HUES64 (cell line): ENCODE results near the gene CCDC47.

ENCODE experiments used
- H3K27ac ChIP-seq: 2 replicates; pipeline ENCODE4 v1.7.0; 2013; ENCODE audit warnings: low read depth, low read length, inconsistent platforms
- H3K27me3 ChIP-seq: 2 replicates; pipeline ENCODE4 v1.6.1; 2013; ENCODE audit warnings: mild to moderate bottlenecking, low read length; ENCODE audit not compliant: insufficient read depth
- H3K36me3 ChIP-seq: 2 replicates; pipeline ENCODE4 v1.6.1; 2013; ENCODE audit warnings: mild to moderate bottlenecking, low read length; ENCODE audit not compliant: insufficient read depth
- H3K4me1 ChIP-seq: 2 replicates; pipeline ENCODE4 v1.6.1; 2013; ENCODE audit warnings: mild to moderate bottlenecking, low read length, moderate library complexity; ENCODE audit not compliant: insufficient read depth
- H3K4me3 ChIP-seq: 2 replicates; pipeline ENCODE4 v1.5.1; 2013; ENCODE audit warnings: mild to moderate bottlenecking, low read length, moderate library complexity
- H3K9ac ChIP-seq: 2 replicates; pipeline ENCODE4 v1.6.1; 2013; ENCODE audit warnings: mild to moderate bottlenecking, low read depth, low read length
- H3K9me3 ChIP-seq: 2 replicates; pipeline ENCODE4 v1.6.1; 2013; ENCODE audit warnings: low read depth, low read length; ENCODE audit not compliant: insufficient read depth
- WGBS: fragments of 150-250, 120-280 bp; methylation state at CpG from one replicate; pipeline ENCODE4 v1.1.7; 2013; ENCODE audit warnings: missing lambda C conversion rate; 5-methylcytosine and 5-hydroxymethylcytosine counted together

The CCDC47 gene

DNA sequence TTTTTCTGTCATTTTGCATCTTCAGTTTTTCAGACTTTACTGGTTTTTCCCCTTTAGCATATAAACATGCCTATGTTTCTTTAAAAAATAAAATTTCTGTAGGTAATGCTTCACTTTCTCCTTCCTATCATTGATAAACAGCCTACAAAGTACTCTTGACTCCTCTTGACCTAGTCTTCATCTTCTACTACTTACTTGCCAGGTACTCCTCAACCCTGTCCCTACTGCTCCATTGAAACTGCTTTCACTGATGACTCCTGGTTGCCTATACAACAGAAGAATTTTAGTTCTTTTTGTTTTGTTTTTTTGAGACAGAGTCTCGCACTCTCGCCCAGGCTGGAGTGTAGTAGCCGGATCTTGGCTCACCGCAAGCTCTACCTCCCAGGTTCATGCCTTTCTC lies 7.5 kb upstream of the CCDC47 start:
- Histone ChIP-seq H3K27me3 (no peaks in the 10 kb centered on the region), H3K4me1 (0 out of 2 replicates have a peak, but pooled peaks cover 2% of the 10 kb centered on the region), H3K4me3 (no peak overlapping the region), H3K36me3 (peaks cover 82% of the 10 kb centered on the region), H3K27ac (no peak overlapping the region), H3K9me3 (no peaks in the 10 kb centered on the region), H3K9ac (no peak overlapping the region)
- 97% methylated on average over 4 of the region's 4 CpGs for WGBS

DNA sequence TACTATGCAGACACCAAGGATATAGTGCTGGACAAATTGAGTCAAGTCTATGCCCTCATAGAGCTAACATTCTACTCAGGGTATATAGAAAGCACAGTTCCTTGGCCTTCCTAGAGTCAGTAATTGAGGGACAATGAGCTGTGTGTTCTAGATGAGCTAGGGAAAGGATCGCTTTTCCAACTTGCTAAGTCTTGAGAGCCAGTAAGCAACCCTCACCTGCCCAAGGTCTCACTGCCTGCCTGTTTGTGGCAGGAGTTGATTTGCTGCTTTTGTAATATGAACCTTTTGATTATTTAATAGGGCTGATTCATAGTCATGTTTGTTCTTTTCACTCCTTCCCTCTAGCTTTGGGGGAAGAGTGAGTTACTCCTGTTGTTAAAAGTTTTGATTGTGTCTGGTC lies 7.1 kb upstream of the CCDC47 start:
- Histone ChIP-seq H3K9me3 (no peaks in the 10 kb centered on the region), H3K36me3 (peaks cover 80% of the 10 kb centered on the region), H3K9ac (peak overlapping the region; percentile 45; the same call in 1 of the 2 replicates), H3K4me3 (no peak overlapping the region), H3K27me3 (no peaks in the 10 kb centered on the region), H3K4me1 (0 out of 2 replicates have a peak, but pooled peaks cover 6% of the 10 kb centered on the region), H3K27ac (no peak overlapping the region)
- 88% methylated on average over 1 of the region's 1 CpG for WGBS

DNA sequence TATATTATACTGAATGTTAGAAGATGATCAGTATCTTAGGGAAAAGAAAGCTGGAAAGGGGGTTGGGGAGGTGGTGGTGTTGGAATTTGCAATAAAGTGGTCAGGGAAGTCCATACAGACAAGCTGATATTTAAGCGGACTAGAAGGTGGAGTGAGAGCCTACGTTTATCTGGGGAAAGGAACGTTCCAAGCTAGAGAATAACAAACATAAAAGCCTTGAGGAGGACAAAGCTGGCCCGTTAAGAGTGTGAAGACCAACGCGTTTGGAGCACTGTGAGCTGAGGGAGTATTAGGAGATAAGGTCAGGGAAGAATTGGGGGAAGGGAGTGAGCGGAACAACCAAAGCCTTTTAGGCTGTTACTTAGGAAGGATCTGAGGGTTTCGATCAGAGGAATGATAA lies 2.0 kb upstream of the CCDC47 start:
- Histone ChIP-seq H3K9ac (peak overlapping the region; percentile 97), H3K4me1 (0 out of 2 replicates have a peak, but pooled peaks cover 7% of the 10 kb centered on the region), H3K36me3 (peaks cover 46% of the 10 kb centered on the region), H3K27me3 (no peaks in the 10 kb centered on the region), H3K9me3 (no peaks in the 10 kb centered on the region), H3K27ac (no peak overlapping the region), H3K4me3 (peak overlapping the region; percentile 68)
- WGBS = 20% methylated on average over 8 of the region's 8 CpGs

DNA sequence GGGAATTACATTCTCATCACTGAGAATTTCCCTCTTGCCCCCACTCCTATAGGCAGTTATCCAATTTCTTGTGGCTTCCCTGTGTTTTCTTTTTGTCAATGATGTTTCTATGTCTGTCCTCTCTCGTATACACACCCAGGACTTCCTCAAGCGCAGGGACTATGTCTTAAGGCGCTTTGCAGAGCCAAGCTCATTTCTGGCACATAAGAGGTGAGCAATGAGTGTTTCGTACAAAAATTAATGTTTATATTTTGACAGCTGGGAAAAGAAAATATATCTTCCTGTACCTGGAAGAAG lies 1.5 kb upstream of the CCDC47 start:
- H3K27ac ChIP-seq = peak overlapping the region; percentile 97; the same call in 1 of the 2 replicates

DNA sequence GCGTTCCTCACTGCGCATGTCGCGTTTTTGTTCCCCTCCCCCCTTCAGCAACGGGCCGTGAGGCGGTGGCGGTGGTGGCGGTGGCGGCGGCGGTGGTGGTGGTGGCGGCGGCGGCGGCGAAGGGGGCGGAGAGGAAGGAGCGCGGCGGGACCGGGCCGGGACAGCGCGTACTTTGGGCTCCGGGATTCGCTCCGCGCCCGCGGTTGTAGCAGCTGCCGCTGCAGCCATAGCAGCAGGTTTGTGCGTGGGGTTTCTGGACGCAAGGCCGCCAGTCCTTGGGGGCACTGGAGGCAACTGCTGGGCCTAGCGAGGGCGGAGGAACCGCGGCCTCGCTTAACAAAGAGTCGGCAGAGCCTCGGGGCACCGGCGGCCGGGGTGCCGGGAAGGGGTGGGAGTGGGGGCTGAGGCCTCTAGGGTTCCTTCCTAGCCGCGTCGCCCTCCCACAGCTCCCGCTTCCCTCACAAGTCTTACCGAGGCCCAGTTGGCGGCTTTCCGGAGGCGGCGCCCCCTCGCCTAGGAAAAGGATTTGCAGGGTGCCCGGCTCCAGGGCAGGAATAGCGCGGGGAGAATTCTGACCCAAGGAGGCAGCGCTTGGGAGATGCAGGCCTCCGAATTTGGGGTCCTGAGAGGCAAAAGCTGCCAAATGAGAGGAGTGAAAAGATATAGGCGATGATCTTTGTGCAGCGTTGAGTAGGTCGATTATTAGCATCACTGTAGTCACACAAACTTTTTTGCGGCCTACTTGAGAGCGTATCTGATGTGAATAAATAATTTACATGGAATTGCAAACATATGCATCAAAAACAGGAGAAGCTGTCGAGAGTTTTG lies 958 bp upstream of the CCDC47 start, which contains the start of gene DDX42:
DDX42 (plus strand) TSS at position 30 of the 828 bp plus-strand sequence. CDS start 12,880 bp downstream, outside the sequence.
- Histone ChIP-seq H3K4me1 (0 out of 2 replicates have a peak, but pooled peaks cover 7% of the 10 kb centered on the region), H3K4me3 (peak within 1 kb of the TSS; percentile 68), H3K27me3 (no peaks in the 10 kb centered on the region), H3K27ac (peak within 1 kb of the TSS; percentile 97), H3K9me3 (no peaks in the 10 kb centered on the region), H3K36me3 (peaks cover 38% of the 10 kb centered on the region), H3K9ac (peak within 1 kb of the TSS; percentile 97)
- under 1% methylated on average over 58 of the region's 67 CpGs for WGBS

More for the DNA sequence above, 1.5 kb upstream of the CCDC47 start:
- Histone ChIP-seq H3K9me3 (no peaks in the 10 kb centered on the region), H3K4me3 (peak overlapping the region; percentile 68), H3K36me3 (peaks cover 43% of the 10 kb centered on the region), H3K27me3 (no peaks in the 10 kb centered on the region), H3K9ac (peak overlapping the region; percentile 97), H3K4me1 (0 out of 2 replicates have a peak, but pooled peaks cover 7% of the 10 kb centered on the region)
- WGBS = 4% methylated on average over 4 of the region's 4 CpGs

DNA sequence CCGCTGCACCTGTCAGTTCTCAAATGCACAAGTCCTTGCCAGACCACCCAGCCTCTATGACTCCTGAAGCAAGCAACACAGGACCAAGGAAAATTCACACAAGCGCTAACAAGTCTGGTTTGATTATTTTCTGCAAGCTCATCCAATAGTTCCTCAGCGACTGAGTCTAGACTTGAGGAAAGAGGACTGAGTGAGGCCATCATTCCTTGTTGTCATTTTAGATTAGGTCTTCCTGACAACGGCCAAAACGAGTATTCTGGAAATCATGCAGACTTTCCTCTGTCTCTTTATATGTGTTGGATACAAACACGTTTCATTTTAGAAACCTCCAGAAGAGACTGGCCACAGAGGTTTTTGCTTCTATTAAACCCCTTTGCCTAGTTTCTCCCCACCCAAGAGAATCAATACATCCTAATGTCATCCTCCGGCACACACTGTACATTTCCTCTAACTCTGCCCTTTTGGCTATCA lies 561 bp downstream of the CCDC47 start:
- H3K27ac ChIP-seq = peak overlapping the region; percentile 97
- H3K36me3 ChIP-seq = peaks cover 23% of the 10 kb centered on the region; the same call in 1 of the 2 replicates
- WGBS = 13% methylated on average over 7 of the region's 7 CpGs
- H3K4me3 ChIP-seq = peak overlapping the region; percentile 68
- H3K27me3 ChIP-seq = no peaks in the 10 kb centered on the region
- no peaks in the 10 kb centered on the region for H3K9me3 ChIP-seq
- H3K9ac ChIP-seq = peak overlapping the region; percentile 97
- H3K4me1 ChIP-seq = 0 out of 2 replicates have a peak, but pooled peaks cover 7% of the 10 kb centered on the region

DNA sequence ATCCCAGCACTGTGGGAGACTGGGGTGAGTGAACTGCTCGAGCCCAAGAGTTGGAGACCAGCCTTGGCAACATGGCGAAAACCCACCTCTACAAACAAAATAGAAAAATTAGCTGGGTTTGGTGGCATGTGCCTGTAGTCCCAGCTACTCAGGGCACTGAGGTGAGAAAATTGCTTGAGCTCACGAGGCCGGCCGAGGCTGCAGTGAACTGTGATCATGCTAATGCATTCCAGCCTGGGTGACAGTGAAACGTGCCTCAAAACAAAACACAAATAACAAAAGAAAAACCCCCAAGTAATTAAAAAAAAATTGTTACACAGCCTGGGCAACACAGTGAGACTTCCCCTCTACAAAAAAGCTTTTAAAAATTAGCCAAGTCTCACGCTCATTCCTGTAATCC lies 5.0 kb downstream of the CCDC47 start:
- Histone ChIP-seq H3K4me3 (no peak overlapping the region), H3K9ac (no peak overlapping the region; the same call in 1 of the 2 replicates), H3K27ac (no peak overlapping the region), H3K9me3 (no peaks in the 10 kb centered on the region), H3K27me3 (no peaks in the 10 kb centered on the region), H3K4me1 (no peaks in the 10 kb centered on the region), H3K36me3 (peaks cover 38% of the 10 kb centered on the region)
- WGBS = 74% methylated on average over 7 of the region's 7 CpGs

DNA sequence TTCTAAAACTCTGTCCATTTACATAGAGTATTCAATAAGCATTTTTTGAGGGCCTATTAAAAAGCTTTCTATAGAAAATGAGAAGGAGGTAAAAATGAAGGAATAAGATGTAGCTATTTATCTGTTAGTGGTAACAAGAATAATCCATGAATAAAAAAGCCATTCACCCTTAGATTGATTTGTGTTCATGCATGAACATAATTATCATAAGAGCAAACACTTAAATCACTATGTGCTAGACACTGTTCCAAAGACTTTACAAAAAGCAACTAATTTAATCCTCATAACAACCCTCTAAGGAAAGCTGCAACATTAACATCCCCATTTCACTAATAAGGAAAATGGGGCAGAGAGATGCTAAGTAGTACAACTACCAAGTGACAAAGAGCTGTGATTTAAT lies 6.6 kb downstream of the CCDC47 start:
- peaks cover 55% of the 10 kb centered on the region for H3K36me3 ChIP-seq
- H3K27me3 ChIP-seq = no peaks in the 10 kb centered on the region
- H3K27ac ChIP-seq = no peak overlapping the region
- no peaks in the 10 kb centered on the region for H3K4me1 ChIP-seq
- H3K9me3 ChIP-seq = no peaks in the 10 kb centered on the region
- H3K4me3 ChIP-seq = no peak overlapping the region
- H3K9ac ChIP-seq = no peak overlapping the region

DNA sequence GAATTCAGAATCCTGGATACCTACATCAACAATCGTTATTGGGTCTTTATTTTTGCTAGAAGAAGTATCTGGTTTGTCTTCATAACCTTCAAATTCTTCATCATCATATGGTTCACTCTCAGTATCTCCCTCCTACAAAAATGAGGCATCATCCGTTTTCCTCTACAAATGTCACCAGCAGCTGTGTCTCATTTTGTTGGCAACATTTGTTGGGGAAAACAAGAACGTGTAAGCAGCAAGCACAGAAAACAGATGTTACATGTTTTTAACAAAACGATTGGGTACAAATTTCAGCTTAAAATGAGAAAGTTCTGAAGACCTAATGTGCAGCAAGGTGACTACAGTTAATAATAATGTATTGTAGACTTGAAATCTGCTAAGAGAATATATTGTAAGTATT lies 8.7 kb downstream of the CCDC47 start:
- H3K4me3 ChIP-seq = no peak overlapping the region
- no peak overlapping the region for H3K27ac ChIP-seq
- H3K36me3 ChIP-seq = peaks cover 67% of the 10 kb centered on the region
- H3K9me3 ChIP-seq = no peaks in the 10 kb centered on the region
- H3K27me3 ChIP-seq = no peaks in the 10 kb centered on the region
- H3K4me1 ChIP-seq = no peaks in the 10 kb centered on the region
- H3K9ac ChIP-seq = no peak overlapping the region
- 93% methylated on average over 3 of the region's 4 CpGs for WGBS

DNA sequence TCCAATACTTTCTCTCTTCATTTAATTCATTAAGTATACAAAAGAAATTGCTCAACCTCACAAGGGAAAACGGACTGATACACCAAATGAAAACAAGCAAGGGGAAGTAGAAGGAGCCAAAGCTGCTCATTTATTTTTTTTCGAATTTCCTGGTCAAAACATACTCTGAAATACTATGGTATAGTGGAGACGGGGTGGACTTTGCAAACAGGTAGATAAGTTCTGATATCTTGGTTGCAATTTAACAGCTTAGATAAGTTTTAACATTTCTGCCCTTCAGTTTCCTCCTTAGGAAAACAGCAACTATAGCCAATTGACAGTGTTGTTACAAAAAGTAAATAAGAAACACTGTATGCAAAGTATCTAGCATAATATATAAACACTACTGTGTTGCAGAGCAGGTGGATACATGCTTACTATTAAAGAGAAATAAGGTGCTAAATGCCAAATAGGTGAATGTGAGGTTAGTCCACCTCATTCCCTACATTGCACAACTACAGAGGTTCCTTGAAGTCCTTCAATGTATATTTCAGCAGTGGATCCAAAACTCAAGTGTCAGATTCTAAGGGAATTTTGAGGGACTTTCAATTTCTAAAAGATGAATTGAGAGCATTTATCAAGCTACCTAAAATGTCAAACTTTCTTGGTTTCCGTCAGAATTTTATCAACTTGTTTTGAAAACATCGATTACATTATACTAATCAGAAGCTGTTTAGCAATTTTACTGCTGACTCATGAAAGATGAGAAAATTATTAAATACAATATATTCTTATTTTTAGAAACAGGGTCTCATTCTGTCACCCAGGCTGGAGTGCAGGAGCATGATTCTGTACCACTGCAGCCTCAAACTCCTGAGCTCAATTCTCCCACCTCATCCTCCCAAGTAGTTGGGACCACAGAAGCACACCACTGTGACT lies 11.0 kb downstream of the CCDC47 start:
- Histone ChIP-seq H3K4me1 (no peaks in the 10 kb centered on the region), H3K9ac (no peak overlapping the region), H3K36me3 (peaks cover 84% of the 10 kb centered on the region), H3K27ac (no peak overlapping the region), H3K9me3 (no peaks in the 10 kb centered on the region), H3K27me3 (no peaks in the 10 kb centered on the region), H3K4me3 (no peak overlapping the region)
- WGBS = 92% methylated on average over 5 of the region's 5 CpGs
